NB4 (cell line): ENCODE measurements around the gene SPACA1.

Experiments
- DNase-seq: peaks from one replicate; pipeline ENCODE4 v3.0.0; 2010; ENCODE audit warnings: low read depth
- H3K4me3 ChIP-seq: one replicate; pipeline ENCODE4 v1.5.1; 2011; ENCODE audit warnings: mild to moderate bottlenecking, low read depth, low read length, moderate library complexity
- CTCF ChIP-seq: IDR thresholded peaks from one replicate; pipeline ENCODE4 v1.5.1; 2012; ENCODE audit warnings: low read depth, low read length
- MAX ChIP-seq: IDR thresholded peaks from 2 replicates; pipeline ENCODE4 v1.6.1; 2011; ENCODE audit warnings: low read depth, low read length
- MYC ChIP-seq: IDR thresholded peaks from 2 replicates; pipeline ENCODE4 v1.6.1; 2011; ENCODE audit warnings: low read depth, low read length
- POLR2A ChIP-seq: IDR thresholded peaks from 2 replicates; pipeline ENCODE4 v1.6.1; 2011; ENCODE audit warnings: mild to moderate bottlenecking; ENCODE audit not compliant: insufficient read length; ENCODE audit errors: extremely low read depth

SPACA1 gene

GRCh38 chr6:88013015-88013414 lies 34.6 kb upstream of the SPACA1 start:
- no peak overlapping the region for H3K4me3 ChIP-seq
- no peak for DNase-seq
- TF ChIP-seq MAX (no peak), POLR2A (no peak), CTCF (no peak)

- no peak for TF ChIP-seq MYC
- TF ChIP-seq CTCF: peak; percentile 13
- no peak for TF ChIP-seq POLR2A
- no peak for TF ChIP-seq MAX
- no peak for DNase-seq
- no peak overlapping the region for H3K4me3 ChIP-seq
These were observed 34.1 kb upstream of the SPACA1 start for GRCh38 chr6:88013554-88013953.

DNA sequence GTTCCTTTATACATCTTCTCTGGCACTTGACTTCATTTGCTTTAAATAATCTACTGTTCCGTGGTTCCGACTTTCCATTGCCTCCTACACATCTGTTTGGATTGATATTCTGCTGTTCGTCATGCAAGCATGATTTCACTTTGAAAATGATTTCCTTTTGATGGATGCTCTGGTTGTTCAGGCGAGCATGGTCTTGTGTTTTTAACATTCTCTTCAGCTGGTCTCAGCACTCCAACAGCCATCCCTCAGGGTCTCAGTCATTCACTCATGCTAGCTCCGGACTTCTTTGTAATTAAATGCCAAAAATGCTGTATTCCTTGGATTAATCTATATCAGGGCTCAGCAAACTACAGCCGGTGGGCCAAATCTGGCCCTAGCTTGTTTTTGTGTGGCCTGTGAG lies 27.2 kb upstream of the SPACA1 start:
- TF ChIP-seq MYC: no peak
- no peak for TF ChIP-seq CTCF
- no peak for TF ChIP-seq MAX
- TF ChIP-seq POLR2A: no peak
- no peak overlapping the region for H3K4me3 ChIP-seq
- DNase-seq: no peak

GRCh38 chr6:88024696-88025095 lies 22.9 kb upstream of the SPACA1 start:
- DNase-seq: no peak
- TF ChIP-seq MAX (no peak), POLR2A (no peak), MYC (no peak), CTCF (no peak)
- no peak overlapping the region for H3K4me3 ChIP-seq

- H3K4me3 ChIP-seq: no peak overlapping the region
- TF ChIP-seq POLR2A (no peak), MYC (no peak), CTCF (no peak), MAX (no peak)
- no peak for DNase-seq
These were observed 16.1 kb upstream of the SPACA1 start for GRCh38 chr6:88031550-88031949.

- TF ChIP-seq CTCF (no peak), MAX (no peak), MYC (no peak), POLR2A (no peak)
- no peak overlapping the region for H3K4me3 ChIP-seq
- no peak for DNase-seq
These were observed 3.1 kb upstream of the SPACA1 start for GRCh38 chr6:88044530-88044929.
